NCI-H2196 treated with DMSO at 0.1 percent for 48 hours (cell line): ENCODE measurements around the gene MRPL53.
"Not testable (repeated sequence)": the region's sequence is repeated elsewhere in the genome, so short reads cannot be mapped to it uniquely, and the experiment has no call there.

Experiments
- DNase-seq: peaks from one replicate; lab custom pipeline; 2025; ENCODE audit not compliant: unreplicated experiment; lab: John Stamatoyannopoulos, UW

Gene MRPL53

GRCh38 chr2:74502720-74503505 lies 30.4 kb upstream of the MRPL53 start:
- no peak for DNase-seq

- no peak for DNase-seq
Observed at GRCh38 chr2:74502147-74502719, 29.8 kb upstream of the MRPL53 start.

DNA sequence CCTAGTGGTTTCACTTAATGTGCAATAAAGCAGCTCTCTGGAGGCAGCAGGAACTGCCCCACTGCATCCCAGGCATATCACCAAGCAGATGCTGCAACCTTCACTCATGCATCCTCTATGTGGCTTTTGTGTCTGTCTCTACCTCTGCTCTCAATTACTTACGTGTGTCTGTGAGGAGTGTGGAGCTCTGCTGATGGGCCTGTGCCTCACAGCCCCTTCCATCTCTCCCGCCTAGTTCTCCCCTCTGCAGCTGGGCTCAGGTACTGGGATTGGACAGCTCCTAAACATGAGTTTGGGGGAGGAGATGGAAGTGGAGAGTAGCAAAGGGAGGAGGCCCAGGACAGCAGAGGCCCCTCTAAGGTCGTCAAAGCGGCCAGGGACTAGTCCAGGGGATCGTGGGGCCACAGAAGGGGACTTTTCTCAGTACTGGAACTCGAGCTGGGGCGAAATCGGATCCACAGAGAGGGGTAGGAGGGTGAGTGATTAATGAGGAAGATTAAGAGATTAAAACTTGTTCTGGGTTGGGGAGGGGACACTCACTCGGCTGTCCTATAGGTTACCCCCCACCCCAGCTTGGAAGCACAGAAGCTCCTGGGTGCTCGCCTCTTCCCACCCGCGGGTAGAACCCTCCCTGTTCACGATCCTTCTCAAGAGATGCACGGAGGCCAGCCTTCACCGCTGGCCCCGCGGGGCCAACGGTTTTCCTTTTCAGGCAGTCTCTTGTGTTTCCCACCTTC lies 29.0 kb upstream of the MRPL53 start:
- DNase-seq, result no peak

DNA sequence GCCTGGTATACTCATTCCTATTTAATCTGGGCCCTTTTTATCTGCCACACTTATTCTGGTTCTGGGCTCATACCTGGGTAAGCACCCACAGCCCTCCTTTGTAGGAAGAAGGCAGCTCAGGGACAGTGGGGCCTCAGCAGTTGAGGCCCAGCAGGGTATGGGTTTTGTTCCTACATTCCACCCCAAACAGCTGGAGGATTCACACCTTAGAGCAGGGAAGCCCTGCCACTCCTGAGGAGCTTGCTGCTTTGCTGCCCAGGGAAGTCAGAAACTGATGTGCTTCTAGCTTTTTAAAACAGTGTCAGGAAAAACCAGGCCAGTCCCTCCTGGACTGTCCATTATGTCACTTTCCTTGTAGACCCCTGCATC lies 28.1 kb upstream of the MRPL53 start:
- no peak for DNase-seq

DNA sequence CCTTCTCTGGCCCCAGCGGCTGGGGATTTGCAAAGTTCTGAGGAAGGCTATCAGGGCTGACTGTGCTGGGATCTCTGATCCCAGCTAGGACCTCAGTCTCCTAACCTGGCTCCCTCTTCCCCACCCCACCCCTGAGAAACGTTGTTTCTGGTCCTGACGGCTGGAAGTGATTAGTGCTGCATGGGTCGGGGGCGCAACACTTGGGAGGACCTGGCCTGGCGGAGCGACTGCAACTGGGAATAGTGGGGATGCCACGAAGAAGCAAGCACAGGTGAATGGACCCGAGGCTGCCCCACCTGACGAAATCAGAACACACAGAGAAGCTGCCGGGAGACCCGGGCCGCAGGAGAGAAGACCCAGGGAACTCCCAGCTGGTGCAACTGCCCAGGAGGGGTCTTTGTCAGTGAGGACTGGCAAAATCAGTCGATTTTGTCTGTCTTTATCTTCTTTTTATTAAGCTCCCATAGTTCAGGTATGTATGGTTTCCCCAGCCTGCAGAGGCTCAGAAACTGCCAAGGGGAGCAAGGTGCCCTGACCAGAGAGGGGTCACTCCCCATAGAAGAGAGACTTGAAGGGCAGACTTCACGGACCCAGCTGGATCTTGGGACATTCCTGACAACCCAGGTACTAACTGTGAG lies 27.6 kb upstream of the MRPL53 start:
- DNase-seq, result no peak

DNA sequence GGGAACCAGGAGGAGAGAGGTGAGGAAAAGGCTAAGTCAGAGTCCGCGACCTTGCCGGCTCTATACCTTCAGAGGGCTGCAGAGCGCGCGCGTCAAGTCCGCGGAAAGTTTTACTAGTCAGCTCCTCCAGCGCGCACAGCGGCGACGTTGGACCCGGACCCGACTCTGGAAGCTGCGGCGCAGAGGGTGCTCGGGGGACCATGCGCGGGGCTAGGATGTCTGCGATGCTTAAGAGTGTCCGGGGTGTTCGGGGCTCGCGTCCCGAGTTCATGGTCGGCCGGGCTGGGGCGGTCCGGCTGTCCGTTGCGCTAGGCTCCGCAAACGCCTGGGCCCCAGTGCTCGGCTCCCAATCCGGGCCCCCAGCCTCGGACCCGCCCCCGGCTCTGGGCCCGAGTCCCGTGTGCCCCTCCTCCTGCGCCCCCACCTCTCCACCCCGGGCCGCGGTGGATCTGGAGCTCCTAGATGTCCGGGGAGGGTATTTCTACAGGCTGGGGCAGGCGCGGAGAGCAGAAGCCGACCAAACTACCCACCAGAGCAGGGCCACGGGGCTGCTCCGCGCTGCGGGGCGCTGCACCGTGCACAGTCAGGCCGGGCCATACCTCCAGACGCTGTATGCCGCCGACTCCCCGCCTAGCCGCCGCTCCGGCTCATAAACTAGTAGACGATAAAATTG lies 26.9 kb upstream of the MRPL53 start, which contains the start of gene LBX2:
LBX2 (minus strand) TSS at position 337 of the 673 bp plus-strand sequence; CDS start at position 271, 66 bp downstream.
- DNase-seq, result no peak

- no peak for DNase-seq
Observed at GRCh38 chr2:74498500-74499266, 26.2 kb upstream of the MRPL53 start.

- no peak for DNase-seq
Observed at GRCh38 chr2:74497777-74498499, 25.5 kb upstream of the MRPL53 start.

DNA sequence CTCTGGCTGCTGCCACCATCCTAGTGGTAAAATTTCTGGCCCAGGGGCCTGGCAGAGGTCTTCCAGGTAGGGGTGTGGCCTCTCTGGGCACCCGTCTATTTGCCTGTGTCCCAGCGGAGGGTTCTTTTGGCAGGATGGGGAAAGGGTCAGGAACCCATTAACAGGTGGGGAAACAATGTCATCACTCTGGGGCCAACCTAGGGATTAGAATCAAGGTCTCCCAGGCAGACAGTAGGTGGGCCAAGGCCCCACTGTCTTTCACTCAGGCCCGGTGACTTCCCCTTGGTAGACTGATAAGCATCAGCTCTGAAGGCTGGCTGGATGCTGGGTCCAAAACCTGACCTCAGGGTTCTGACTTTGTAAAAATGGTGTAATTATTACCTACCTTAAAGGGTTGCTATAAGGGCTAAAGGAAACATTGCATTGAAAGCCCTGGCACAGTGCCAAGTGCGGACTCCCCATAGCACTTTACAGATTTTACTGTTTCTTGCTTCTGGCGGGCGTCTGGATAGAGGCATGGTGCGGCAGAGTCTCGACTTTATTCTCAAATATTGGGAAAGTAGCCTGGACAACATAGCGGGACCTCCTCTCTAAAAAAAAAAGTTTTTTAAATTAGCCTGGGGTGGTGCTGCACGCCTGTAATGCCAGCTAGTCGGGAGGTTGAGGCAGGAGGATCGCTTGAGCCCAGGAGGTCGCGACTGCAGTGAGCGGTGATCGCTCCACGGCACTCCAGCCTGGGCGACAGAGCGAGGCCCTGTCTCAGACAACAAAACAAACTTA lies 24.7 kb upstream of the MRPL53 start:
- DNase-seq, result no peak

GRCh38 chr2:74495440-74495839 lies 23.0 kb upstream of the MRPL53 start:
- DNase-seq, result no peak

GRCh38 chr2:74493546-74493945 lies 21.1 kb upstream of the MRPL53 start:
- DNase-seq, result no peak

GRCh38 chr2:74491648-74492544 lies 19.4 kb upstream of the MRPL53 start:
- DNase-seq, result no peak

DNA sequence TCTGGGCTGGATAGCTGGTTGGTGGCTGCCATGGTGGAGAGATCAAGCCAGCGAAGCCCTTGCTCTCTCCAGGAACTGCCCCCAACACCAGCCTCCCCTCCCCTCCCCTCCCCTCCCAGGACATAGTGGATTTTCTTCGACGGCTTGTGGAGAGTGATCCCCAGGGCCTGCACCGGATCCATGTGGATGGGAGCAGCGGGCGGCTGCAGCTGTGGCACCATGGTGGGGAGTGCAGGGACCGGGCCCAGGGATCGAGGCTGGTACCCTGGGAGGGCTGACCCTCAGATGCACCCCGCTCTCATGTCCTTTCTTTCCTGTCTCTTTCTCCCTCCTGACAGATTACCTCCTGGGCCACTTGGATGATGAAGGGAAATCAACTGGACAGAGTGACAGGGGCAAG lies 17.4 kb upstream of the MRPL53 start:
- DNase-seq, result no peak

- no peak for DNase-seq
Observed at GRCh38 chr2:74488643-74489481, 16.4 kb upstream of the MRPL53 start.

- no peak for DNase-seq
Observed at GRCh38 chr2:74486141-74486540, 13.7 kb upstream of the MRPL53 start.

- DNase-seq, result not testable (repeated sequence)
Observed at GRCh38 chr2:74483675-74484164, 11.2 kb upstream of the MRPL53 start.
